HG02970 (cell line): ENCODE measurements around the gene ATF7IP2.
"Not testable (repeated sequence)": the region's sequence is repeated elsewhere in the genome, so short reads cannot be mapped to it uniquely, and the experiment has no call there.

ENCODE experiments used
- ATAC-seq: cut with Tn5 transposase; IDR thresholded peaks from one replicate; pipeline ENCODE4 v1.9.1; 2021; ENCODE audit warnings: mild to moderate bottlenecking, moderate library complexity, moderate number of reproducible peaks; ENCODE audit not compliant: unreplicated experiment, low FRiP score

ATF7IP2 gene

GRCh38 chr16:10505286-10505685 is 119.4 kb downstream of the ATF7IP2 start:
- ATAC-seq, result not testable (repeated sequence)

DNA sequence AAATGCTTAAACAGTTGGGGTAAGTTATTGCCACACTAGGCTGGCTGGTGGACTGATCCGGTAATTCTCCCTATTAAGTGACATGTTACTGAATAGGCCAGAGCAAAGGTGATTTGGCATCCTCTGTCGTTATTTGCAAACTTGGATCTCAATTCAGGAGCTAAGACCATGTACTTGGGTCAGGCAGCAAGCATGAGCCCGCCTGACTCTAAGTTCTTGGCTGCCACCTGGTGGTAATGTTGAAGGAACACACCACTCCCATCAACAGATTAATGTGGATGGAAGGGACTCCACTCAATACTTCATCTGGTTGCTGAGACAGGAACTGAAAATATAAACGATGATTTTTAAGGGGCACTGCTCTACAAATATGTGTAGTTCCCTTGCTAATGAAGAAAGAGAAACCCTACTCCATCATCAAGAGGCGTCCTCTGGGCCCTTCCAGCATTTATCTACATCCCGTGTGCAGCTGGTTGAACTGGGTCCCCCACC is 123.7 kb downstream of the ATF7IP2 start:
- ATAC-seq, result no peak

DNA sequence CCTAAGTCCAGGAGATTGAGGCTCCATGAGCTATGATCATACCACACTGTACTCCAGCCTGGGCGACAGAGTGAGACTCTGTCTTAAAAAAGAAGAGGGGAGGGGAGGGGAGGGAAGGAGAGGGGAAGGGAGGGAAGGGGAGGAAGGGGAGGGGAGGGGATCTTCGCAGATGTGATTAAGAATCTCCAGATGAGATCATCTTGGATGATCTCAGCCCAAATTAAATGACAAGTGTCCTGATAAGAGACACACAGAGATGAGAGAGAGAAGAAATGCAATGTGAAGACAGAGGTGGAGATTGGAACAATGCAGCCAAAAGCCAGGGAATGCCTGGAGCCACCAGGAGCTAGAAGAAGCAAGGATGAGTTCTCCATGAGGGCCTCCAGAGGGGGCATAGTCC is 124.4 kb downstream of the ATF7IP2 start:
- ATAC-seq, result no peak

DNA sequence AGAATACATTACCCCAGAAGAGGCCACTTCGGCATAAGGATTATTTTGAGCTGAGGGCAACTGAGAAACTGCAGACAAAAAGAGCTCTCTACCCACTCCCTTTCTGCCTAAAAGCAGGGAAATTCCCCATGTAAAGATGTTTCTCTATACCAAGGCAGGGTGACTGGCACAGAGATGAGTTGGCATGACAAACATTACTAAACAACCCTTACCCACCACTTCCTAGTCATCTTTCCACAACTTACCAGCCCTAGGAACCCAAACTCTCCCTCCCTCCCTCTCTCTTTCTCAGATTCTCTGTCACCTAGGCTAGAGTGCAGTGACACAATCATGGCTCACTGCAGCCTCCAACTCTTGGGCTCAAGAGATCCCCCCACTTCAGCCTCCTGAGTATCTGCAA is 126.0 kb downstream of the ATF7IP2 start:
- ATAC-seq, result no peak

DNA sequence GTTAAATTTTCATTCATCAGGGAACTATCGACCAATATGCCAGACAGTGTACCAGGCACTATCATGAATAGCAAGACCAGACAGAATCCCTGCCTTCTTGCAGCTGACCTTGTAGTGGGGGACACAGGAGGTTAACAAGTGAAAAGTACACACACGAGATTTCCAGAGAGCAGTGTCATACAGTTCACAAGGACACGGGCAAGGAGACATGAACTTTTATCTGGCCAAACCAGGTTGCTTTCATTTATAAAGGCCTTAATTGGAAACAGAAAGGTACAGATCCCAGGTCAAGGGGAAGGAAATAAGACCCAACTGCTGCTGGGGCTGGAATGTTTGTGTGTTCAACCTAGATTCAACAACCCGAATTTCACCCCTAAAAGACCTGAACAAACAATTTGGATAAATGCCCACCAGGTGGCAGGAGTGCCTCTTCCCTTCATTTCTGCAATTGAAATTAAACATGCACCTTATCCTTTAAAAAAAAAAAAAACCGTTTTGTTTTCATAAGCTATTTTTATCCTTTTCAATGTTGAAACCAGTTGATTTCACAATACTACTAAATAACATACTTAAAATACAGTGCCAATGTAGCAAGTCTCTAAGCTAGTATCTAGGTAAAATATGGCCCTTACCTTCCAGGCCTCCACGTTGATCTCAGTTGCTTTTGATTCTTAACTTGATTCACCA is 128.7 kb downstream of the ATF7IP2 start:
- ATAC-seq, result no peak

GRCh38 chr16:10517868-10518267 is 132.0 kb downstream of the ATF7IP2 start:
- ATAC-seq, result no peak

- ATAC-seq, result no peak
Observed at GRCh38 chr16:10518479-10519041, 132.7 kb downstream of the ATF7IP2 start.

- no peak for ATAC-seq
Observed at GRCh38 chr16:10519297-10519696, 133.4 kb downstream of the ATF7IP2 start.

DNA sequence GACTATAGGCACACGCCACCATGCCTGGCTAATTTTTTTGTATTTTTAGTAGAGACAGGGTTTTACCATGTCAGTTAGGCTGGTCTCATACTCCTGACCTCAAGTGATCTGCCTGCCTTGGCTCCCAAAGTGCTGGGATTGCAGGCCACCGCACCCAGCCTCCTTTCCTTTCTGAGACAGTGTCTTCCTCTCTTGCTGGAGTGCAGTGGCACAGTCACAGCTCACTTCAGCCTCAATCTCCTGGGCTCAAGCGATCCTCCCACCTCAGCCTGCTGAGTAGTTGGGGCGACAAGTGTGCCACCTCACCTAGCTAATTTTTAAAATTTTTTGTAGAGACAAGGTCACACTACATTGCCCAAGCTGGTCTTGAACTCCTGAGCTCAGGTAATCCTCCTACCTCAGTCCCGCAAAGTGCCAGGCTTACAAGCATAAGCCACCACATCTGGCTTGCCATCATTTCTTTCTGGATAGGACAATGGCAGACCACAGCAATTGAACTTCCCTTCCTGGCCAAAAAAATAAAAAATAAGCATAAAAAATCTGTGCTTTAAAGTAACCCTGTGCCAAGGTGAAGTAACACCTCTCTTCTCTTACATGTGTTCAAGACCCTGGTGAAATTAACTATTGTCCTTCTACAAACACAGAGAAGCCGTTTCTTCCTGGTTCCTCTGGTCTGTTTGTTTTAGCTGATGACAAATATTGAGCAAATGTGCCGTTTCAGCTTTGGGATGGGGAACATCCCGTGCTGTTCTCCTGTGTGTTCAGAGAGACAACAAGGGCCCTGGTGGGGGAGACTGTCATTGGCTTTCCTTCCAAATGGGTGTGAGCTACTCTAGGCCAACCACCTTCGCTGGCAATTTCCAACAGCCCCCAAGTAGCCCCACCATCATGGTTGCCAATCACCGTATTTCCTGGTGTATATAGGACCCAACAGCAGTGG is 134.3 kb downstream of the ATF7IP2 start:
- ATAC-seq, result no peak

DNA sequence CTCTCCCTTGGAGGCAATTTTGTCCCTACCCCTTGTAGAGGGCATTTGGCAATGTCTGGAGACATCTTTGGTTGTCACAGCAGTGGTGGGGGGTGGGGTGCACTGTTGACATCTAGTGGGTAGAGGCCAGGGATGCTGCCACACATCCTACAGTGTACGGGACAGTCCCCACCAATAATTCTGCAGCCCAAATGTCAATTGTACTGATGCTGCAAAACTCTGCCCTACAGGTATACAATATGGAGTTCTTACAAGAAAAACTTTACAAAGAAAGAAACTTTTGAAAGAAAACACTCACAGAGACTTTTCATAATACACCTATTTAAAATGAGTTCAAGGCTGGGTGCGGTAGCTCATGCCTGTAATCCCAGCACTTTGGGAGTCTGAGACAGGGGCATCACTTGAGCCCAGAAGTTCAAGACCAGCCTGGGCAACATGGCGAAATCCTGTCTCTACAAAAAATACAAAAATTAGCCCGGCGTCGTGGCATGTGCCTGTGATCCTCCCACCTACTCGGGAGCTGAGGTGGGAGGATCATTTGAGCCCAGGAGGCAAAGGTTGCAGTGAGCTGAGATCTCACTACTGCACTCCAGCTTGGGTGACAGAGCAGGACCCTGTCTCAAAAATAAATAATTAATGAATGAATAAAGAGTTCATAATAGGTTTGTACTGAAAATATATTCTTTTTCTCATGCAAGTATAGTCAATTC is 135.2 kb downstream of the ATF7IP2 start:
- ATAC-seq, result no peak

- ATAC-seq, result no peak
Observed at GRCh38 chr16:10521681-10522274, 135.9 kb downstream of the ATF7IP2 start.

GRCh38 chr16:10522966-10523365 is 137.1 kb downstream of the ATF7IP2 start:
- no peak for ATAC-seq

- no peak for ATAC-seq
Observed at GRCh38 chr16:10525214-10525825, 139.5 kb downstream of the ATF7IP2 start.

- no peak for ATAC-seq
Observed at GRCh38 chr16:10526962-10527361, 141.1 kb downstream of the ATF7IP2 start.

GRCh38 chr16:10528635-10529034 is 142.8 kb downstream of the ATF7IP2 start:
- ATAC-seq, result no peak

DNA sequence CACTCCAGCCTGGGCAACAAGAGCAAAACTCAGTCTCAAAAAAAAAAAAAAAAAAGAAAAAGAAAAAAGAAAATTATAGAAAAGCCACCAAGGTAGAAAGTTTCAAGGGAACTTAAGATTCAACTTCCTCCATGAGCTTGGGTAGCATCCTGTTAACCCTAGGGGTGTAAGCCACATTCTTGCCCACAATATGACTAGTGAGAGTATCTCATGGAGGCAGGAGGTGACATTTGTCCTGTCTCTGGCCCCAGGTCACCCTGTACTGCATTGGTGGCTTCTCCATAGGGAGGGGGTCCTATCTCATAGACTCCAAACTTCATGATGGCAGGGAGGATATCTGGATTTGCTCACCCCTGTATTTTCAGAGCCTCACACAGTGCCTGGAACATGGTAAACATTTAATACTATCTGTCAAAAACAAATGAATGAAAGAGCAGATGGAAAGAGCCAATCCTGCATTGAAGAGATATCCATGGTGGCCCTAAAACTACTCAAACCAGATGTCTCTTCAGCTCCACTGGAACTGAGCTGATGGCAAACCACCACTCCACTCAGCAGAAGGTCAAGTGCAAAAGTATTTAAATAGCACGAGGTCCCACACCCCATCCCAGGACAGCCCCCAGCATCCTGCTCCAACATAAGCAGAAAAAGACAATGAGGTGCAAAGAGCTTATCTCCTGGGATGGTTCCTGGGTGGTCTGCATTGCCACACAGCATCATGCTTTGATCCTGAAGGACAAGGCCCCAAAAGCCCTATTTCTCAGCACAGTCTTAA is 144.2 kb downstream of the ATF7IP2 start:
- no peak for ATAC-seq

DNA sequence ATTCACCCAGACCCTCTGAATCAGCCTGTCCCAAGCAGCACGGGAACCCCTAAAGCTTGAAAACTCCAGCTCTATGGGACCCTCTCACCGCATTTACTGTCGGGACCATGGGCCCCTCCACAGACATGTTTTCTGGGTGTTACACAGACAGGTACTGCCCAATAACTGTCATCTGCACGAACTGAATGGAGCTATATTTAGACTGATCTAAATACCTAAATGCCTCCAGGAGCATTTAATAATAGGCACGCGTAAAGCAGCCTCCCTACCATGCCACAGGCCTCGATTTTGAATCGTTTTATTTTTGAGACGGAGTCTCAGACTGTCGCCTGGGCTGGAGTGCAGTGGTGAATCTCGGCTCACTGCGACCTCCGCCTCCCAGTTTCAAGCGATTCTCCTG is 144.8 kb downstream of the ATF7IP2 start:
- no peak for ATAC-seq

DNA sequence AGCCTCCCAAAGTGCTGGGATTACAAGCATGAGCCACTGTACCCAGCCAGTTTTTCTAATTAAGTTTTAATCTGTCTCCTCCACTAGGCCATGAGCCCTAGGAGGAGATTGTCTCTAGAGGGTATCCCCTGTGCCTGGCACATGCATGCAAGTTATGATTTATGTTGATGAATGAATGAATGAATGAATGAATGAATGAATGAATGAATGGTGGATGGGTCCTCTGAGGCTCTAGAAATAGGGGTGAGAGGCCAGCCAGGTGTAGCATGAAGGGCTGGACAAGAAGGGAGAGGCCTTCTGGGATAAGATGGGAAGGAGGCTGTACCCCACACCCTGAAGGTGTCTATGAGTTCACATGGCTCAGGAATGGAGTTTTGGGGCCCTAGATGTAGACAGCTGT is 145.7 kb downstream of the ATF7IP2 start:
- ATAC-seq, result no peak
